DOHH2 (cell line): ENCODE measurements around the gene VSIR.

Experiments
- H3F3A ChIP-seq: fragments of 200-600 bp; sonication (generic), shearing (Covaris generic); 2 replicates; pipeline ENCODE4 v1.6.0; 2016; ENCODE audit warnings: antibody characterized with exemption, mild to moderate bottlenecking; ENCODE audit not compliant: control insufficient read depth, insufficient read depth
- H3K27ac ChIP-seq: fragments of 200-600 bp; sonication (generic); 2 replicates; pipeline ENCODE4 v1.5.1; 2014; ENCODE audit warnings: low read depth, mild to moderate bottlenecking, low read length, moderate library complexity
- H3K27me3 ChIP-seq: fragments of 200-600 bp; sonication (generic); 2 replicates; pipeline ENCODE4 v1.6.1; 2014; ENCODE audit warnings: mild to moderate bottlenecking, low read length, mixed read lengths; ENCODE audit not compliant: control insufficient read depth
- H3K36me3 ChIP-seq: fragments of 200-600 bp; sonication (generic); 2 replicates; pipeline ENCODE4 v1.6.1; 2014; ENCODE audit warnings: mild to moderate bottlenecking, low read length, moderate library complexity, mixed read lengths; ENCODE audit not compliant: control insufficient read depth
- H3K4me1 ChIP-seq: fragments of 200-600 bp; sonication (generic); 2 replicates; pipeline ENCODE4 v1.6.1; 2014; ENCODE audit warnings: mild to moderate bottlenecking, low read length, mixed read lengths; ENCODE audit not compliant: control insufficient read depth
- H3K4me2 ChIP-seq: fragments of 200-600 bp; sonication (generic); 2 replicates; pipeline ENCODE4 v1.6.0; 2014; ENCODE audit warnings: mild to moderate bottlenecking, low read length, moderate library complexity
- H3K4me3 ChIP-seq: fragments of 200-600 bp; sonication (generic); 2 replicates; pipeline ENCODE4 v1.5.1; 2014; ENCODE audit warnings: mild to moderate bottlenecking, low read length, mixed read lengths
- H3K79me2 ChIP-seq: fragments of 200-600 bp; sonication (generic); 2 replicates; pipeline ENCODE4 v1.6.1; 2014; ENCODE audit warnings: mild to moderate bottlenecking, low read length, mixed read lengths; ENCODE audit not compliant: control insufficient read depth
- H3K9me2 ChIP-seq: fragments of 200-600 bp; sonication (generic); replicated peaks from 2 replicates; pipeline ENCODE4 v1.6.1; 2014; ENCODE audit warnings: mild to moderate bottlenecking, low read length, mixed read lengths; ENCODE audit not compliant: control insufficient read depth
- H3K9me3 ChIP-seq: fragments of 200-600 bp; sonication (generic); 2 replicates; pipeline ENCODE4 v1.6.1; 2014; ENCODE audit warnings: antibody characterized with exemption, low read length, mixed read lengths; ENCODE audit not compliant: control insufficient read depth, insufficient read depth
- H4K20me1 ChIP-seq: fragments of 200-600 bp; sonication (generic); 2 replicates; pipeline ENCODE4 v1.6.0; 2014; ENCODE audit warnings: low read depth, mild to moderate bottlenecking, antibody characterized with exemption, low read length, moderate library complexity; ENCODE audit not compliant: control insufficient read depth, insufficient read depth
- CTCF ChIP-seq: fragments of 200-600 bp; sonication (generic); IDR thresholded peaks from one replicate; pipeline ENCODE4 v1.5.1; 2014; ENCODE audit warnings: antibody characterized with exemption, mild to moderate bottlenecking, low read depth, low read length; ENCODE audit not compliant: poor library complexity, severe bottlenecking
- EZH2phosphoT487 ChIP-seq: fragments of 200-600 bp; sonication (generic); IDR thresholded peaks from 2 replicates; pipeline ENCODE4 v1.6.1; 2017; ENCODE audit warnings: borderline replicate concordance, mild to moderate bottlenecking, antibody characterized with exemption, low read length, moderate library complexity, mixed read lengths

VSIR gene

DNA sequence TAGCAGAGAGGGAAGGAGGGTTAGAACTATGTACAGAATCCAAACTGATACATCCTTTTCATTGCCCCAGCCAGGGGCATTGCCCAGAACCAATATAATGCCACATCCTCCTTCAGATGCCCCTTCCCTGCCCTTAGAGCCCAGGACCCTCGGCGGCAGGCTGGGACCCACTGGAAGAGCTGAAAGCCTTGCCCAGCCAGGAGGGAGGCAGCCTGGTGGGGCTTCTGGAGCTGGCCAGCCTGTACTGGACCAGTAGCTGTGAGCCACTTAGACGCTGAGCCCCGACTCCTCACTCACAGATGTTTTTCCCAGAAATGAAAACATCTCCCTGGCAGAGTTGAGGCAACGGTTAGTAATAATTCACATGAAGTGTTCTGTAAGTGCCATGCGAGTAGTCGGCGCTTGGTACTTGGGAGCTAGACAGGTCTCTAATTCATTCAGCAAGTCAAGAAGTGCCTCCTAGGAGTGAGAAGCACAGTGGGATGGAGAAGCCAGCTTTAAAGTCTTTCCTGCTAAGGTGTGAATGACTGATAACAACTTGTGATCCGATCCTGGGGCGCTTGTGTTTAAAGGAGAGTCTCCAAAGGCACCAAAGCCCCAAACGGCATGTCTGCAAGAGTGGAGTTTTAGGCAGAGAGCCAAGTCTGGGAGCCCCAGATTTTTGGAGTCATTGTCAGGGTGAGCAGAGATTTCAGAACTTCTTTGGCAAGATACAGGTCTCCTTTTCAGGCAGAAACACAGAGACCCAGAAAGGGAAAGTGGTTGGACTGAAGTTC lies 9.8 kb downstream of the VSIR start:
- Histone ChIP-seq H3K9me2 (no peaks in the 10 kb centered on the region), H3K4me1 (no peaks in the 10 kb centered on the region), H3K27ac (no peak overlapping the region), H3K4me3 (no peak overlapping the region), H3K36me3 (no peaks in the 10 kb centered on the region), H3F3A (no peaks in the 10 kb centered on the region), H3K4me2 (no peak overlapping the region), H4K20me1 (no peaks in the 10 kb centered on the region), H3K9me3 (no peaks in the 10 kb centered on the region), H3K79me2 (no peaks in the 10 kb centered on the region), H3K27me3 (no peaks in the 10 kb centered on the region)
- TF ChIP-seq CTCF (no peak), EZH2phosphoT487 (no peak)

GRCh38 chr10:71762324-71762723 lies 11.0 kb downstream of the VSIR start:
- H3K4me3 ChIP-seq, result no peak overlapping the region
- H4K20me1 ChIP-seq, result no peaks in the 10 kb centered on the region

DNA sequence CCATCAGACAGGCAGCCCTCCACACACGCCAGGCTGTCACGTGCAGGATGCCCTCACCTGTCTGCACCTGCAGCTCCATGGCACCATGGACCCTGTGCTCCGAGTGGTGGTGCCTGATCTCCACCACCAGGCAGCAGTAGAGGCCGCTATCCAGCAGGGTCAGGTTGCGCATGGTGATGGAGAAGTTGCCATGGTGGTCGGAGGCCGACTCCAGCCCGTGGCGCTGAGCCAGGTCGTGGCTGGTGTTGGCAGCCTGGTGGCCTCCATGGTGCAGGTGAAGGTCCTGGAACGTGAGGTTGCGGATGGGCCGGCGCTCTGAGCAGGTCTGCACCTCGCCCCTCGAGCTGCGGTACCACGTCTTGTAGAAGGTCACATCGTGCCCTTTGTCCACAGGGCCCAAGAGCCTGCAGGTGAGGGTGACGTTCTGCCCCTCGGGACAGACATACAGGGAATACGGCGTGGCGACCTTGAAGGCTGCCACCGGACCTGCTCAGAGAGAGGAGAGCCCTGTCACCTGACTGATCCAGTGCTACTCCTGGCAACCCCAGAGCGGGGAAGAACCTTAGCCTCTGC lies 11.7 kb downstream of the VSIR start:
- H3K4me1 ChIP-seq, result no peaks in the 10 kb centered on the region
- H3K27me3 ChIP-seq, result peaks cover 17% of the 10 kb centered on the region
- H3K79me2 ChIP-seq, result no peaks in the 10 kb centered on the region
- no peak overlapping the region for H3K4me3 ChIP-seq
- no peaks in the 10 kb centered on the region for H4K20me1 ChIP-seq
- H3K36me3 ChIP-seq, result no peaks in the 10 kb centered on the region
- no peaks in the 10 kb centered on the region for H3K9me2 ChIP-seq
- no peak for TF ChIP-seq CTCF
- no peak for TF ChIP-seq EZH2phosphoT487
- no peak overlapping the region for H3K4me2 ChIP-seq
- no peak overlapping the region for H3K27ac ChIP-seq
- no peaks in the 10 kb centered on the region for H3F3A ChIP-seq
- no peaks in the 10 kb centered on the region for H3K9me3 ChIP-seq

More at GRCh38 chr10:71762324-71762723, 11.0 kb downstream of the VSIR start:
- Histone ChIP-seq H3K4me1 (no peaks in the 10 kb centered on the region), H3K79me2 (no peaks in the 10 kb centered on the region), H3K9me2 (no peaks in the 10 kb centered on the region), H3K27ac (no peak overlapping the region), H3K9me3 (no peaks in the 10 kb centered on the region), H3F3A (no peaks in the 10 kb centered on the region), H3K27me3 (peaks cover 10% of the 10 kb centered on the region), H3K4me2 (no peak overlapping the region), H3K36me3 (no peaks in the 10 kb centered on the region)
- TF ChIP-seq CTCF (no peak), EZH2phosphoT487 (no peak)
